22Rv1 (cell line): ENCODE data around the gene C13orf42.

Source experiments
- H3K27ac ChIP-seq: fragments of 450-650 bp; 2 replicates; pipeline ENCODE4 v1.5.1; 2017
- CTCF ChIP-seq: fragments of 450-650 bp; IDR thresholded peaks from 2 replicates; pipeline ENCODE4 v1.5.1; 2017; ENCODE audit warnings: mild to moderate bottlenecking
- ZFX ChIP-seq: fragments of 450-650 bp; IDR thresholded peaks from 2 replicates; pipeline ENCODE4 v1.6.1; 2017; ENCODE audit warnings: antibody characterized with exemption, borderline replicate concordance

C13orf42 gene

DNA sequence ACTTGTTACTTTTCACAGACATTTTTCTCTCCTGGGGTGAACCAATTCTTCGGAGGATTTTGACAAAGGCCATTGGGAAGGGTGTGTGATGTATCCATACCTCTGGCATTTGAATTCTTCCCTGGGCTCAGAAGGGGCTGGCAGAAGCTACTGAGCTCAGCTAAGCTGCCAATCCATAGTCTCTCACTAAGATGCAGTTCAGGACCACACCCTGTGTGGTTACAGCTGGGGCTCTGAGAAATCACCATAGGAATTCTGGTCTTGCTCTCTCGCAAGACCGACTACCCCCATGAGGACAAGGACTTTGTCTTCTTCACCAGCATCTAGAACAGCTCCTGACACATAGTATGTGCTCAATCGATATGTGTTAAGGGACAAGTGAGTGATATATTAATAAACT is 6.0 kb downstream of the C13orf42 start:
- no peak overlapping the region for H3K27ac ChIP-seq
- TF ChIP-seq CTCF (no peak), ZFX (no peak)

DNA sequence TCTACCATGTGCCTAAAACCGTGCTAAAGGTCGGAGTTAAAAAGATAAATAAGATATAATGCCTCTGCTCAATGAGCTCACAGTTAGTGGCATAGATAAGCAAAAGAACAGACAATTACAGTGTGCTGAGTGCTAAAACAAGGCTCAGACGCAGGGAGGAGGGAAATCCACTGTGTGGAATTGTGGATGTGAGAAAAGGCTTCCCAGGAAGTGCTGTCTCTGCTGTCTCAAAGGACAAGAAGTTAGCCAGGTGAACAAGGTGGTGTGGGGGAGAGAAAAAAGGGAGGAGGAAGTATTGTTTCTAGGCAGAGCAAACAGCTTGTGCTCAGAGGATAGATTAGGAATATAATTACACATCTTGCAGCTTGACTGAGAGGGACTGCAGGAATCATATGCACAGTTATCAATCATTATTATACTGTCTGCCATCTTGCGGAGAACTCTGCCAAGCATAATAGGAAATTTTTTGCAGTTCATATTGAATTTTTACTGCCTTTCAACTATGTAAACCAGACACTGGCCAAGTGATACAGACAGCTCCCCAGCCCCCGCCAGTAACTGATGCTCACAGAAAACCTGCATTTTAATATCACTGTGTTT is 9.3 kb downstream of the C13orf42 start:
- TF ChIP-seq ZFX (no peak), CTCF (no peak)
- no peak overlapping the region for H3K27ac ChIP-seq

- no peak for TF ChIP-seq CTCF
- TF ChIP-seq ZFX, result no peak
- H3K27ac ChIP-seq, result no peak overlapping the region
Measured at GRCh38 chr13:51097353-51098043, 13.6 kb downstream of the C13orf42 start.

DNA sequence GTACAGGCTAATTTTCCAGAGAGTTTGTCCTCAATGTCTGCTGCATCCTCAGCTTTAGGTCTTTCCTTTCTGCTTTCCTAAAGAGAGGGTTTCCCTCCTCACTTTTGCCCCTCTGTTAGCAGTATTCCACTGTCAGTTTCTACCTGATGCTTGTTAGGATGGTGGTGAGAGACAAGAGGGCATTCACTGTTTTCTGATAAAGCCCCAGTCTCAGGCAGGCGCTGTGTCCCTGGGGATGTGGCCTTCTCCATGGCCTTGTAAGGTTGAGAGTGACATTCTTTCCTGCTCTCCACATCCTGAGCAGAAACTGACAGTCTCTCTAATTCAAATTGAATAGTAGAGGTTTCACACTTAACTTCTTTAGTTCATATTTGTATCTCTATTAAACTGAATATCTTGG is 14.9 kb downstream of the C13orf42 start:
- no peak overlapping the region for H3K27ac ChIP-seq
- no peak for TF ChIP-seq CTCF
- TF ChIP-seq ZFX, result no peak

- H3K27ac ChIP-seq, result no peak overlapping the region
- TF ChIP-seq ZFX, result no peak
- no peak for TF ChIP-seq CTCF
Measured at GRCh38 chr13:51093574-51093973, 17.5 kb downstream of the C13orf42 start.

- H3K27ac ChIP-seq, result no peak overlapping the region
- TF ChIP-seq CTCF (no peak), ZFX (no peak)
Measured at GRCh38 chr13:51091839-51092238, 19.2 kb downstream of the C13orf42 start.

DNA sequence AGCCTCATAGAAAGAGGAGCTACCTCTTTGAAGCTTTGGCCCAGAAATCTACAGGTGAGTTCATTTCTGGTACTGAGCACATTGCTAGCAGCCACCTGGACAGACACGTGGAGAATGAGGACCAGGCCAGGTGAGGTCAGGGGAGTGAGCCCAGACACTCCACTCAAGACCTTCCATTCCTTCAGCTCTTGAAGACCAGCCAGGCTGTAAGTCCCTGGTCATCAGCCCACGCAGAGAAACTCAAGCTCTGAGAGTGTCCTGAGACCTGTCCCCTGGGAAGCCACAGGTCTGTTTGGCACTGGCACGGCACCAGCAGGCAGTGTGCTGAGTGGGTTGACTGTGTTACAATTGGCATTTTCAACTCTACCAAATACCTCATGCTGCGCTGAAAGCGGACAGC is 27.4 kb downstream of the C13orf42 start:
- H3K27ac ChIP-seq, result no peak overlapping the region
- TF ChIP-seq ZFX, result no peak
- no peak for TF ChIP-seq CTCF

DNA sequence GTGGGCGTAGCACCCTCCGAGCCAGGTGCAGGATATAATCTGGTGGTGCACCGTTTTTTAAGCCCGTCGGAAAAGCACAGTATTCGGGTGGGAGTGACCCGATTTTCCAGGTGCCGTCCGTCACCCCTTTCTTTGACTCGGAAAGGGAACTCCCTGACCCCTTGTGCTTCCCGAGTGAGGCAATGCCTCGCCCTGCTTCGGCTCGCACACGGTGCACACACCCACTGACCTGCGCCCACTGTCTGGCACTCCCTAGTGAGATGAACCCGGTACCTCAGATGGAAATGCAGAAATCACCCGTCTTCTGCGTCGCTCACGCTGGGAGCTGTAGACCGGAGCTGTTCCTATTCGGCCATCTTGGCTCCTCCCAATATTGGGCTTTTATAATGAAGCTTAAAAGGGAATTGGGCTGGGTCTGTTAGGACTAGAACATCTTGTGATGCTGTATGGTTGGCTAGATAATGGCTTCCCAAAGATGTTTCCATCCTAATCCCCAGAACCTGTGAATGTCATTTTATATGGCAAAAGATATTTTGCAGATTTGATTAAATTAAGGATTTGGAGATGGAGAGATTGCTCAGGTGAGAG is 30.5 kb downstream of the C13orf42 start:
- H3K27ac ChIP-seq, result peak overlapping the region; percentile 43; the same call in 1 of the 2 replicates
